PC-9 (cell line): ENCODE measurements around the gene ZNF146. TPM values are rescaled to one million over a fixed set of nuclear protein-coding genes. Genes with fewer than 3 reads are reported as not detected.

Source experiments
- Bru-seq: library from RNA; stranded (reverse); fragments of 400-500 nt; gene quantifications from one replicate; lab custom pipeline; 2021; lab: Mats Ljungman, UMichigan
- BruChase-seq, 2 experiments: library from RNA; stranded (reverse); fragments of 400-500 nt; gene quantifications; one replicate each; lab custom pipeline; 2021; lab: Mats Ljungman, UMichigan
- BruUV-seq: library from RNA; stranded (reverse); fragments of 400-500 nt; replicated peaks from 2 replicates; lab custom pipeline; 2021; lab: Mats Ljungman, UMichigan
- CTCF ChIA-PET: fragments of 300-600 bp; sonication (Branson Sonifier 250); formaldehyde crosslinking; loops from one replicate; lab custom pipeline; 2022; ENCODE audit warnings: antibody characterized with exemption; lab: Charles Lee
- POLR2A ChIA-PET: fragments of 300-600 bp; sonication (Branson Sonifier 250); formaldehyde crosslinking; loops from one replicate; lab custom pipeline; 2022; ENCODE audit warnings: antibody characterized with exemption; ENCODE audit not compliant: unreplicated experiment; lab: Charles Lee
- DNase-seq, 2 experiments: peaks; one replicate each; pipeline versions ENCODE4 v3.0.0 to v3.0.0-alpha.2; 2015 to 2022; ENCODE audit warnings: mixed read lengths in 1 of 2
- H2AFZ ChIP-seq: fragments of 200-600 bp; sonication (generic); 2 replicates; pipeline ENCODE4 v1.8.1; 2017; ENCODE audit warnings: antibody characterized with exemption
- H3F3A ChIP-seq: fragments of 200-600 bp; sonication (generic); 2 replicates; pipeline ENCODE4 v1.8.1; 2017; ENCODE audit warnings: antibody characterized with exemption, mild to moderate bottlenecking, low read depth; ENCODE audit not compliant: insufficient read depth
- H3K27ac ChIP-seq: fragments of 200-600 bp; sonication (generic); 2 replicates; pipeline ENCODE4 v1.6.1; 2016; ENCODE audit warnings: mixed run types
- H3K27me3 ChIP-seq: fragments of 200-600 bp; sonication (generic); 2 replicates; pipeline ENCODE4 v1.6.1; 2016; ENCODE audit warnings: low read depth, mixed run types; ENCODE audit not compliant: insufficient read depth
- H3K36me3 ChIP-seq: fragments of 200-600 bp; sonication (generic); 2 replicates; pipeline ENCODE4 v1.6.1; 2016; ENCODE audit warnings: low read depth, mixed run types
- H3K4me1 ChIP-seq: fragments of 200-600 bp; sonication (generic); replicated peaks from 2 replicates; pipeline ENCODE4 v1.6.1; 2016; ENCODE audit warnings: mixed run types; ENCODE audit not compliant: insufficient read depth
- H3K4me2 ChIP-seq: fragments of 200-600 bp; sonication (generic); 2 replicates; pipeline ENCODE4 v1.6.1; 2017; ENCODE audit warnings: mixed run types
- H3K4me3 ChIP-seq: fragments of 200-600 bp; sonication (generic); 2 replicates; pipeline ENCODE4 v1.6.1; 2016; ENCODE audit warnings: mixed run types
- H3K79me2 ChIP-seq: fragments of 200-600 bp; sonication (generic); 2 replicates; pipeline ENCODE4 v1.6.1; 2017; ENCODE audit warnings: low read depth, mixed run types
- H3K9me2 ChIP-seq: fragments of 200-600 bp; sonication (generic); 2 replicates; pipeline ENCODE4 v1.8.1; 2017; ENCODE audit warnings: mild to moderate bottlenecking; ENCODE audit not compliant: insufficient read depth
- H3K9me3 ChIP-seq: fragments of 200-600 bp; sonication (generic); 2 replicates; pipeline ENCODE4 v1.8.1; 2016; ENCODE audit warnings: low read depth; ENCODE audit not compliant: insufficient read depth
- H4K20me1 ChIP-seq: fragments of 200-600 bp; sonication (generic); 2 replicates; pipeline ENCODE4 v1.8.1; 2017; ENCODE audit not compliant: insufficient read depth
- CTCF ChIP-seq: fragments of 200-600 bp; sonication (generic); conservative IDR thresholded peaks from 2 replicates; pipeline ENCODE4 v1.6.1; 2017; ENCODE audit warnings: mixed run types, antibody characterized with exemption, mild to moderate bottlenecking, moderate library complexity
- EZH2 ChIP-seq: fragments of 200-600 bp; sonication (generic); IDR thresholded peaks from 2 replicates; pipeline ENCODE4 v1.8.0; 2017; ENCODE audit warnings: antibody characterized with exemption, low read depth
- intact Hi-C: fragments of 100-400 bp; cut with micrococcal nuclease; formaldehyde crosslinking; loops from one replicate; pipeline ENCODE4 v1.10.0; 2022; ENCODE audit not compliant: unreplicated experiment
- long read RNA-seq: library from polyadenylated mRNA; stranded (forward); transcript quantifications from one replicate; pipeline ENCODE4 v2.0.0, GENCODE V29; 2022
- total RNA-seq: library from RNA; stranded (reverse); gene quantifications from 2 replicates; pipeline ENCODE4 v1.2.3, GENCODE V29; 2021

Gene ZNF146
- total RNA-seq (53.1 and 68.0 TPM in 2 replicates), Bru-seq, nascent RNA (percentile 93 among the genes with signal in this experiment), BruChase-seq, experiment 1, labeled RNA remaining after a 2-hour chase (percentile 96 among the genes with signal in this experiment), BruChase-seq, experiment 2, labeled RNA remaining after a 6-hour chase (percentile 92 among the genes with signal in this experiment)
- long read RNA-seq, transcript ZNF146-202 (3 exons, 3,780 nt) = minor isoform, 9 of 79 reads
- long read RNA-seq, transcript ZNF146-201 (4 exons, 3,326 nt) = major isoform, 24 of 79 reads
- long read RNA-seq, transcript ZNF146-205 (3 exons, 533 nt) = minor isoform, 6 of 79 reads
- long read RNA-seq, partial matches to known transcripts = 0 of 79 reads
- long read RNA-seq, other reads (novel, unspliced or antisense) = 40 of 79 reads

- H3K4me1 ChIP-seq = peaks cover 5% of the 10 kb centered on the region
- ChIA-PET CTCF (no interaction called here), POLR2A (interaction anchor here (0.5 to 0.9 kb wide), 15 partner anchors 45 to 1443 kb away, joined by 3 to 6 read pairs (median 4); partner anchors contain the start of genes ALKBH6, NFKBID, POLR2I and THAP8)
- peak within 1 kb of the TSS; percentile 57 for H3K27ac ChIP-seq
- peak within 1 kb of the TSS; percentile 95 for H3K4me2 ChIP-seq
- peaks cover 58% of the 10 kb centered on the region for H3K79me2 ChIP-seq
- no peaks in the 10 kb centered on the region for H3K27me3 ChIP-seq
- H3K9me2 ChIP-seq = no peaks in the 10 kb centered on the region
- H3K36me3 ChIP-seq = peaks cover 17% of the 10 kb centered on the region
- no TSS peak for BruUV-seq
- peak within 1 kb of the TSS; percentile 92 for H2AFZ ChIP-seq
- TF ChIP-seq CTCF = no peak
- H3K4me3 ChIP-seq = peak within 1 kb of the TSS; percentile 70
- intact Hi-C loops = loop anchor here (1.0 to 10.0 kb wide), 5 partner anchors 86 to 636 kb away; partner anchors contain the start of genes ZNF260, ZNF345, ZNF566 and ZNF850
- H3K9me3 ChIP-seq = no peaks in the 10 kb centered on the region; the same call in 1 of the 2 replicates
- DNase-seq = peak; percentile 95
- peaks cover 7% of the 10 kb centered on the region; the same call in 1 of the 2 replicates for H3F3A ChIP-seq
- H4K20me1 ChIP-seq = peaks cover 4% of the 10 kb centered on the region; the same call in 1 of the 2 replicates
Observed at GRCh38 chr19:36214386-36215275, at the start of gene ZNF146, which contains the start of gene ZNF565. Gene ZNF146, plus strand, starts transcription at chr19:36215106. Its CDS starts 21,335 bp downstream, at chr19:36236441. Gene ZNF565, minus strand, starts transcription at chr19:36214665. Its CDS starts 12,680 bp downstream, at chr19:36201985.

GRCh38 chr19:36169084-36169760 is 45.7 kb upstream of the ZNF146 start:
- TSS peak; percentile 11 for BruUV-seq
- intact Hi-C loops = no loop called here
- H3K4me1 ChIP-seq = no peaks in the 10 kb centered on the region
- no peaks in the 10 kb centered on the region for H3K9me3 ChIP-seq
- no peaks in the 10 kb centered on the region for H3K27me3 ChIP-seq
- TF ChIP-seq CTCF (no peak), EZH2 (no peak)
- no peak overlapping the region for H3K4me2 ChIP-seq
- H4K20me1 ChIP-seq = no peaks in the 10 kb centered on the region
- no peak overlapping the region for H3K4me3 ChIP-seq
- 0 out of 2 replicates have a peak, but pooled peaks cover 5% of the 10 kb centered on the region for H3K36me3 ChIP-seq
- peaks cover 15% of the 10 kb centered on the region; the same call in 1 of the 2 replicates for H3F3A ChIP-seq
- CTCF ChIA-PET = interaction anchor here (0.7 to 1.3 kb wide), 2 partner anchors 41 to 98 kb away, joined by 6 to 35 read pairs; no protein-coding TSS in a partner anchor
- H2AFZ ChIP-seq = no peak overlapping the region
- H3K79me2 ChIP-seq = no peaks in the 10 kb centered on the region
- no peak overlapping the region for H3K27ac ChIP-seq
- POLR2A ChIA-PET = interaction anchor here (0.6 kb wide), 2 partner anchors 41 to 155 kb away, joined by 8 to 9 read pairs; partner anchors contain the start of gene ALKBH6
- DNase-seq = no peak
- H3K9me2 ChIP-seq = no peaks in the 10 kb centered on the region
